ENCODE results near the gene TSTD2.

Gene TSTD2

DNA sequence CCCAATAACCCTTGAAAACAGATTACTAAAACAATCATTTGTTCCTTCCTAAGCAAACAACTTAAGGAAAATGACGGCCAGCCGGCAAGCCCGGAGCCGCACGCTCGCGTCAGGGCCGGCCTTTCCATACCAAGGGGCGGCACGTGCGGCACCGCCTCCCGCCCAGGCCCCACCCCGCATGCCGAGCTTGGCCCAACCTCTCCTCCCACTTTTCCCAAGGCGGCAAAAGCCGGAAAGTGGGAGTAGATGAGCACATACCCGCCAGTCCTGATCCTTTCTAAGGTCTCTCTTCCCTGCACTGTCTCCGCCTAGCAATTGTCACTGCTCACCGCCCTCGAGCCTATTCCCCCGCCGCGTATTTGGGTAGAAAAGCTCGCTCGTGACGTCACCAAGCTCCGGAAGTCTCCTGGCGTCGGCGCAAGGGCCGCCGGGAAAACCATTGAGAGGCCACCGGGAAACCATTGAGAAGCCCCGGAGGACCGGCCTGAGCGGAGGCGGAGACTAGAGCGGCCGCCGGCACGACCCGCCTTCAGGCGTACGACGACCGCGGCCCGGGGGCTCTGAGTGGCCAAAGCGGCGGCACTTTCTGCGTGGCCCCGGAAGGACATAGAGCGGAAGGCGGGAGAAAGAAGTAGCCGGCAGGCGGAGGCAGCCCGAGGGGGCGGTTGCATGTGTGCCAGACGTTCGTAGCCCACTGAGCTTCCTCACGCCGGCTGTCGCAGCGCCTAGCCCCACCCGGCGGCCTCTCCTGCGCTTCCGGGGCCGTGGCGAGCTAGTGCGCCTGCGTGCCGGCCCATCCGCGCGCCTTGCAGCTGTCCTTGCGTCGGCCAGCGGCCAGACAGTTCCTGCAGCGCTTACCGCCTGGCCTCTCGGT is at the start of gene TSTD2, which contains the start of gene NCBP1:
Gene TSTD2 (minus strand): TSS at position 384 of the 874 bp plus-strand sequence. CDS start 5,806 bp downstream, outside the sequence.
Gene NCBP1 (plus strand): TSS at position 837 of the 874 bp plus-strand sequence. CDS start 61 bp downstream, outside the sequence.
- DNase-seq = peak; percentile 95

DNA sequence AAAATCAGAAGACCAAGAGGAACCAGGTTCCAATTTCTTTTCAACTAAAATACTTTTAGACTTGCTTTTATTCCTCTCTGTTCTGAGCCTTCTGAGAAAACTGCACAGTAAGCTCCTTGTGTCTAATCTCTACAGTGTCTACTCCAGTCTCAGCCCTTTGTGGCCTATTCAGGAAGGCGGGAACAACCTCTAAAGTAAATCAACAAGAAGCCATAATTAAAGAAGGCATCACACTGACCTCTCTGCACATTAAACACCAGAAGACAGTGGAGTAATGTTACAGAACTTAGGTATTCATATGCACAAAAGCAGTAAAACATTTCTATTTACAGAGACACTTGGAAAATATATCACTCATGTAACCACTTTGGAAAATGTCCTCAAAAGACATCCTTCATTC is 49.1 kb upstream of the TSTD2 start:
- no peak for DNase-seq

- no peak for DNase-seq
Observed at GRCh38 chr9:97675655-97676054, 42.5 kb upstream of the TSTD2 start.

DNA sequence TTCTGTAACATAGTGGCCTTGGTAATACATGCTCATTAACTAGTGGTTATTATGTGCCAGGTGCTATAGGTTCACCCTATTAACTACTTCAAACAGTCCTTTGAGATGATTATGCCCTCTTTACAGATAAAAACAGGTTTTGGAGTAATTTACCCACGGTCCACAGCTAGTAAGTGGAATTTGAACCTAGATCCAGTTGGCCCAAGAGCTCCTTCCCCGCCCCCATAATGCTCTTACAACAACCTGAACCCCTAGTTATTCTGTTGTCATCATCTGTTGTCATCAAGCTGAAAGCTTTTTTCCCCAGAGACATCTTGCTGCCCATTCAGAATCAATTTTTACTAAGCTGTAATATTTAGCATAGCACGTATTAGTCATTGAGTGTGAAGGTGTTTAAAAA is 40.8 kb upstream of the TSTD2 start:
- no peak for DNase-seq

GRCh38 chr9:97672403-97672802 is 39.2 kb upstream of the TSTD2 start:
- no peak for DNase-seq

- DNase-seq = no peak
Observed at GRCh38 chr9:97670586-97670985, 37.4 kb upstream of the TSTD2 start.

GRCh38 chr9:97668485-97668884 is 35.3 kb upstream of the TSTD2 start:
- DNase-seq = no peak

DNA sequence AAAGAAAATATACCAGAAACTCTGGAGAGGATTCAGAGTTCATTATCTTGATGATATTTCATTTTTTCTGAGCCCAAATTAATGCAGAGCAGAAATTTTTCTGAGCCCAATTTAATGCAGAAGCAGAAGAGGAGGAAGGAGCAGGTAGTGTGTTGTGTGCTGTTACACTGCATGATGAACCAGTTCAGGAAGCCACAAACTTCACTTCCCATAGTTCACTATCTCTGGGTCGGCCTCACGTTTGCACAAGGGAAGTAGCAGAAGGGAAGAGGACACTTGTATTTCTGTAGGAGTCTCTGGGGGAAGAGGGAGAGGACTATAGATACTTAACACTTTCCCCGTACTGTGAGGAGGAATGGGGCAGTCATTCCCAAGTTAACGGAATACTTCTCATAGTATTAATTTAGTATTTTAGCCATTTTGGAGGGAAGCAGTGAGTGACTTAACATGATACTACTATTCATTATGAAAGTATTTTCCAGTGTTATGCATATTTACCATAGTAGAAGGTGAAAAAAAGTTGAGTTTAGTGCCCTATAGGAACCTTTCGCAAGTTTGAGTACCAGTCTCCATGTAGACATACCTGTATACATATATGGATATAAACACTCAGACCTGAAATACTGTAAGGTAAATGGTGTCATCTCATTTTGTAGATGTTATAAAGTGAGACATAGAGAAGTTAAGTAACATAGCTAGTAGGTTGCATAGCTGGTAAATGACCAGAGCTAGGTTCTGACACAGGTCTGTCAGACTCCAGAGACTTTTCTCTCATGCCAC is 33.9 kb upstream of the TSTD2 start:
- peak; percentile 56 for DNase-seq

- DNase-seq = no peak
Observed at GRCh38 chr9:97665742-97666141, 32.6 kb upstream of the TSTD2 start.

DNA sequence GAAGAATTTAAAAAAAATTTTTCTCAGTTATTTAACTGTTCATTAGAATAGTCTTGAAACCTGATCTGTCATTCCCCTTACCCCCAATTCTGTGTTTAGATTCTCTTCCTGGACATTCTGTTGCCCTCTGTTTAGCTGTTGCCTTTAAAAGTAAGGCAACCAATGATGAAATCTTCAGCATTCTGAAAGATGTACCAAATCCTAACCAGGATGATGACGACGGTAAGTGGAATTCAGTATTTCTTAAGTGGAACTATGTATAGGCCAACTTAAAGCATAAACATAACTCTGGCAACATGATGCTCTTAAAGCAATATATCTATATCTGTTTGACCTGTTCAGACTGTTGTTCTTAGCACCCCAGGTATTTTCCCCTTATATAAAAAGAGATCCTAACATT is 27.7 kb upstream of the TSTD2 start:
- no peak for DNase-seq

DNA sequence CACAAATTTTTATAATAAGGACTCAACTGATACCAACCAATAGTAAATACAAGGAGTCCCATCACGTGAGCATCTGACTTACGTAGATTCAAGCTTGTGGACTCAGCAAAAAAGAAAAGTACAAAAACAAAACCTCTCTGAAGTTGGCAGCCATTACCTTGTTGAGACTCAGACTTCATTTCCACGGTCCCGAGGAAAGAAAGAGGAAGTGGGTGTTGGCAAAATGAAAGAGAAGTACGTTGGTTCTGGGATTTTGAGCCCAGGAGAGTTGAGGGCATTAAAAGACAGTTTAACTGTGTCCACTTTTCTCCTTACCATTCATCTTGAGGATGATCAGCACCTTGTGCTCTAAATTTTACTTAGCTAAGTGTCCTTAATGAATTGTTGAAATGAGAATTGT is 27.2 kb upstream of the TSTD2 start:
- DNase-seq = no peak

- DNase-seq = no peak
Observed at GRCh38 chr9:97659771-97660170, 26.6 kb upstream of the TSTD2 start.

GRCh38 chr9:97658707-97659106 is 25.5 kb upstream of the TSTD2 start:
- DNase-seq = no peak

GRCh38 chr9:97651646-97652045 is 18.5 kb upstream of the TSTD2 start:
- no peak for DNase-seq

DNA sequence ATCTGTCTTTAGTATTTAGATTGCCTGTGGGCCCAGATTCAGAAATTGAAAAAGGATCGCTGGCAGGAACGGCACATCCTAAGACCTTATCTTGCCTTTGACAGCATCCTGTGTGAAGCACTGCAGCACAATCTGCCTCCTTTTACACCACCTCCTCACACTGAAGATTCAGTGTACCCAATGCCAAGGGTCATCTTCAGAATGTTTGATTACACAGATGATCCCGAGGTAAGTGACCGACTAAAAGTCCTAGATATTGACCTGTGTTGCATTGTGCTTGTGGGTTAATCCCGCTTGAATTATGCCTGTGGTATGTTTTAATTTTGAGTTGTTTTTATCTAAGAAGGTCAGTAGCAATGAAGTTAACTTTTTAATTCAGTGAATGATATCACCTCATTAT is 14.8 kb upstream of the TSTD2 start:
- DNase-seq = no peak

DNA sequence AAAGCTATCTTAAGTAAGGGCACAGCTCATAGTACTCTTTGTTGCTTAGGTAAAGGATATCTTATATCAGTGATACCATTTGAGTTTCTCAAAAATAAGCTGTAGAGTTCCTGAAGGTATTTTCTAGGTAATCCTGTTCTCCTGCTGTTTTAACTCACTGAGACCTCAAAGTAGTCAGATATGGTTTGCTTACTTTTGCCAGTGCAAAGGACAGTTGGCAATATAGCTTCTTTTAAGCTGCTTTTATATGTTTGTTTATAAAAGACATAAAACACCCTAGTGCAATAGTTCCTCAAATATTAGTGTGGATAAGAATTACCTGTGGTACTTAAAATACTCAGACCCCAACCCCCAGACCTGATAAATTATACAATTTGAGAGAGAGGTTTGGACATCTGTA is 12.6 kb upstream of the TSTD2 start:
- DNase-seq = no peak

- DNase-seq = no peak
Observed at GRCh38 chr9:97640325-97640724, 7.2 kb upstream of the TSTD2 start.

DNA sequence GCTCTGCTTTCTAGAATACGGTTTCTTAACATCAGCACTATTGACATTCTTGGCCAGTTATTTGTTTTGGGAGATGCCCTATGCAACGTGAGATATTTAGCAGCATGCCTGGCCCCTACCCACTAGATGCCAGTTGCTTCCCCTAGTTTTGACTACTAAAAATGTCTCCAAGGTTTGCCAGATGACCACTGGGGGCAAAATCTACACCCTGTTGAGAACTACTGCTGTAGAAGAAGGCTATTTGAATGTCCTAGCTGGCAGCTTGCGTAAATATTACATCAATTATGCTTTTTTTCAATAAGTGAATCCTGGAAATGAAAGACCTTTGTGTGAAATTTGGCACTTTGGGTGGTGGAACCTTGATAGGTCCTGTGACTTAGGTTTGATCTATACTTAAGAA is 5.5 kb upstream of the TSTD2 start:
- DNase-seq = no peak

- no peak for DNase-seq
Observed at GRCh38 chr9:97636903-97637302, 3.7 kb upstream of the TSTD2 start.

DNA sequence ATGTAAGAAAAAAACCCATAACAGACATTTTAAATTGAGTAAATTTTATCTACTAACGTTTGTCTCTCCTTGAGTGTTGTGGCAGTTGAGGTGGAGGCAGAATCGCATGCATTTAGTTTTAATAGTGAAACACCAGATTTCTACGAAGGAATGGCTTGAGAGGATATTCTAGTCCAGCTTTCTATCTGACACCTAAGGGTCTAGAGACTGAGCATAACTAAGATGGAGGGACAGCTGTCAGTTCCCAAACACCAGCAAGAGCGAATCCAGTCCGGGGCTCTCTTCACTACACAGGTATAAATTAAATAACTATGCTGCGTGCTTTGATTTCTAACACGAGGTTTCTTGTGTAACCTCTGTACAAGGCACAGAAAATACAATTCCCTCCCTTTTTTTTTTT is 1.9 kb upstream of the TSTD2 start:
- no peak for DNase-seq

DNA sequence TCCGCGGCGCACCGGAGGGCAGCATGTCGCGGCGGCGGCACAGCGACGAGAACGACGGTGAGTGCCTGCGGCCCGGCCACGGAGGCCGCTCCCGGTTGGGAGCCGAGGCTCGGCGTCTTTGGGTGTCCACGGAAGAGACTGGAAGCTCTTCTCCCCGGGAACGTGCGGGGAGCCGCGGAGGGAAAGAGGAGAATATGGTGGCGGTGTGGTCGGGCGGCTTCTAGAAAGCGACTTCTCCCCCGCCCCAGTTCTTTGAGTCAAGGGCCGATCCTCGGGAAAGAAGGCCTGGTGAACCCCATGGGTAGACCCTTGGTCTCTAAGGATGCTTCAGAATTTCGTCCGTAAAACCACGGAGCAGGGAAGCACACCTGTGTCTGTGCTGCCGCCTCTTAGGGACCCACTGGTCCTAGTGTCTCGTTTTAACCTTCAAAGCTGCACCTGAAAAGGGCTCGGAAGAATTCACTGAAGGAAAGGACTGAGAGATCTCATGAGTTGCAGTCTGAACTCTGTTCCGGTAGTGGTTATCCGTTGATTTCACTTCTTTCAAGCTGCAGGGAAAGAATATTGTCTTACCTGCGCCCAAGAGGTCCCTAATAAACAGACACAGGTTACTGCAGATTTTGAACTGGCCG is 807 bp upstream of the TSTD2 start:
- no peak for DNase-seq

GRCh38 chr9:97632248-97632984 is 752 bp downstream of the TSTD2 start:
- DNase-seq = peak; percentile 69

- DNase-seq = no peak
Observed at GRCh38 chr9:97630591-97630990, 2.6 kb downstream of the TSTD2 start.
